A673 (cell line): ENCODE measurements around the gene HNRNPUL2. TPM values are rescaled to one million over a fixed set of nuclear protein-coding genes. Genes with fewer than 3 reads are reported as not detected.
"Not testable (repeated sequence)": the region's sequence is repeated elsewhere in the genome, so short reads cannot be mapped to it uniquely, and the experiment has no call there.

Experiments
- BruUV-seq: library from RNA; stranded (reverse); fragments of 400-500 nt; replicated peaks from 2 replicates; lab custom pipeline; 2021; lab: Mats Ljungman, UMichigan
- CTCF ChIA-PET: fragments of 300-600 bp; sonication (Branson Sonifier 250); formaldehyde crosslinking; loops from one replicate; lab custom pipeline; 2022; ENCODE audit warnings: antibody characterized with exemption; lab: Charles Lee
- POLR2A ChIA-PET: fragments of 300-600 bp; sonication (Branson Sonifier 250); formaldehyde crosslinking; loops from one replicate; lab custom pipeline; 2022; ENCODE audit warnings: antibody characterized with exemption; ENCODE audit not compliant: low non-redundant PET; lab: Charles Lee
- DNase-seq: peaks from one replicate; pipeline ENCODE4 v3.0.0-alpha.2; 2015; ENCODE audit warnings: low spot score
- H3K27ac ChIP-seq: fragments of 200-600 bp; sonication (generic); 2 replicates; pipeline ENCODE4 v1.5.1; 2016; ENCODE audit warnings: mixed run types, low read depth, mild to moderate bottlenecking, mixed read lengths, antibody characterized with exemption, low read length; ENCODE audit not compliant: poor library complexity, severe bottlenecking
- H3K27me3 ChIP-seq: fragments of 200-600 bp; sonication (generic); replicated peaks from 2 replicates; pipeline ENCODE4 v1.6.1; 2017; ENCODE audit warnings: mixed run types, low read depth, mild to moderate bottlenecking, mixed read lengths, antibody characterized with exemption, low read length; ENCODE audit not compliant: insufficient read depth, poor library complexity
- H3K36me3 ChIP-seq: fragments of 200-600 bp; sonication (generic); 2 replicates; pipeline ENCODE4 v1.6.1; 2016; ENCODE audit warnings: mixed run types, mild to moderate bottlenecking, mixed read lengths, antibody characterized with exemption, low read length; ENCODE audit not compliant: insufficient read depth, poor library complexity, severe bottlenecking
- H3K4me1 ChIP-seq: fragments of 200-600 bp; sonication (generic); 2 replicates; pipeline ENCODE4 v1.6.1; 2017; ENCODE audit warnings: mixed run types, mild to moderate bottlenecking, mixed read lengths, antibody characterized with exemption, low read length; ENCODE audit not compliant: insufficient read depth, poor library complexity, severe bottlenecking
- H3K4me3 ChIP-seq: fragments of 200-600 bp; sonication (generic); 2 replicates; pipeline ENCODE4 v1.5.1; 2016; ENCODE audit warnings: low read depth, mixed run types, mild to moderate bottlenecking, mixed read lengths, low read length; ENCODE audit not compliant: poor library complexity, severe bottlenecking
- H3K9me3 ChIP-seq: fragments of 200-600 bp; sonication (generic); 2 replicates; pipeline ENCODE4 v1.6.1; 2016; ENCODE audit warnings: mixed run types, low read depth, mild to moderate bottlenecking, mixed read lengths, antibody characterized with exemption, low read length; ENCODE audit not compliant: poor library complexity, severe bottlenecking
- EZH2 ChIP-seq: fragments of 200-600 bp; sonication (generic); IDR thresholded peaks from 2 replicates; pipeline ENCODE4 v1.6.1; 2017; ENCODE audit warnings: borderline replicate concordance, low read depth, mild to moderate bottlenecking, mixed read lengths, antibody characterized with exemption, low read length; ENCODE audit not compliant: poor library complexity, severe bottlenecking
- intact Hi-C: fragments of 100-400 bp; cut with micrococcal nuclease; formaldehyde crosslinking; loops from one replicate; pipeline ENCODE4 v1.10.0; 2022; ENCODE audit not compliant: unreplicated experiment
- total RNA-seq: library from RNA; stranded (reverse); gene quantifications from 2 replicates; pipeline ENCODE4 v1.2.3, GENCODE V29; 2021
- TF ChIP-seq, protein P1 (sequence below): fragments of 300-800, 200-600 bp; sonication (generic); conservative IDR thresholded peaks from 2 replicates; pipeline ENCODE4 v1.5.1; 2017; ENCODE audit warnings: low read depth, mild to moderate bottlenecking, antibody characterized with exemption, low read length, moderate library complexity, mixed read lengths

The HNRNPUL2 gene
- total RNA-seq, 1 experiment from 2014 or later = 104 TPM

DNA sequence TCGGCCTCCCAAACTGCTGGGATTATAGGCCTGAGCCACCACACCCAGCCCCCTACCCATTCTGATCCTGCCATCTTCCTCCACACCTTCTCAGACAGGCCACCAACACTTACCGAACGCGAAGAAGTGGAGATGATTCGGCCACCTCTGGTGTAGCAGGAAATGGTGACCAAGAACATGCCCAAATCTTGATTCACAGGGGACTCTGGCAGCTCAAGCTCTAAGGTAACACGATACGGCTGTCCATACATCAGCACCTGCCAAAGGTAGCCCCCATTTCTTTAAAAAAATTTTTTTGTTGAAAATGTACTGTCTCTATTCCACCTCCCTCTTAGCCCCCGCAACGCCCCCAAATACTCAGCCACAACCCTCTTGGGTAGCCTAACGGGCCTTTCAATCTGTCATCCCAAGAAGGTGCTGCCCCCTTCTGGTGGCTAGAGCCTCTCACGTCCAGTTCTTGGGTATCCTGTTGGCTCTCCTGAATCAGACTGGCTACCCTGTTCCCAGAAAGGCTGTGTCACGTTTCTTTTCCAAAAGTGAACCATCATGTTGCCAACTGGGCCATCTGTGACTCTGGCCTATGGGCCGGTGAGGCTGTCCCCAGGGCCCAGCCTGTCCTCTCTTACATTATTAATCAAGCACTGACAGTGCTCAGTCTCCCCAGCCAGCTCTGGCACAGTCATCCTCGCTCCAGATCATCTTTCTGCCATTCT lies 32.6 kb downstream of the HNRNPUL2 start:
- DNase-seq = peak; percentile 91

DNA sequence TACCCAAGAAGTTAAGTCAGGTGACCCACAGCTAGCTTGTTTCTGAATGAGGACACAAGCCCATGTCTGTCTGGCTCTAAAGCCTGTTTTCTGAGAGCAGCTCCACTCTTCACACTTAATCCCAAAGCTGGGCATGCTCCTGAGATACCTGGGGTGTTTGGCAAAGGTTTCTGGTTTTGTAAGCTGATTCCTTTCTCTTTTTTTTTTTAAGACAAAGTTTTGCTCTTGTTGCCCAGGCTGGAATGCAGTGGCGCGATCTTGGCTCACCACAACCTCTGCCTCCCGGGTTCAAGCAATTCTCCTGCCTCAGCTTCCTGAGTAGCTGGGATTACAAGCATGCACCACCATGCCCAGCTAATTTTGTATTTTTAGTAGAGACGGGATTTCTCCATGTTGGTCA lies 33.6 kb downstream of the HNRNPUL2 start:
- CTCF ChIA-PET = interaction anchor here (0.5 to 2.0 kb wide), 5 partner anchors 13 to 299 kb away, joined by 3 to 11 read pairs (median 6); no protein-coding TSS in a partner anchor
- intact Hi-C loops = loop anchor here (1.0 kb wide), 1 partner anchor 298 kb away; no protein-coding TSS in a partner anchor
- BruUV-seq = not testable (repeated sequence)

More for the DNA sequence above, 32.6 kb downstream of the HNRNPUL2 start:
- peaks cover 5% of the 10 kb centered on the region for H3K4me1 ChIP-seq
- BruUV-seq = no TSS peak
- H3K4me3 ChIP-seq = no peak overlapping the region
- peak overlapping the region; percentile 4 for H3K27ac ChIP-seq
- intact Hi-C loops = loop anchor here (1.0 kb wide), 1 partner anchor 299 kb away; no protein-coding TSS in a partner anchor
- CTCF ChIA-PET = interaction anchor here (0.5 to 2.0 kb wide), 7 partner anchors 14 to 356 kb away, joined by 3 to 11 read pairs (median 5); no protein-coding TSS in a partner anchor
- TF ChIP-seq, protein P1, sequence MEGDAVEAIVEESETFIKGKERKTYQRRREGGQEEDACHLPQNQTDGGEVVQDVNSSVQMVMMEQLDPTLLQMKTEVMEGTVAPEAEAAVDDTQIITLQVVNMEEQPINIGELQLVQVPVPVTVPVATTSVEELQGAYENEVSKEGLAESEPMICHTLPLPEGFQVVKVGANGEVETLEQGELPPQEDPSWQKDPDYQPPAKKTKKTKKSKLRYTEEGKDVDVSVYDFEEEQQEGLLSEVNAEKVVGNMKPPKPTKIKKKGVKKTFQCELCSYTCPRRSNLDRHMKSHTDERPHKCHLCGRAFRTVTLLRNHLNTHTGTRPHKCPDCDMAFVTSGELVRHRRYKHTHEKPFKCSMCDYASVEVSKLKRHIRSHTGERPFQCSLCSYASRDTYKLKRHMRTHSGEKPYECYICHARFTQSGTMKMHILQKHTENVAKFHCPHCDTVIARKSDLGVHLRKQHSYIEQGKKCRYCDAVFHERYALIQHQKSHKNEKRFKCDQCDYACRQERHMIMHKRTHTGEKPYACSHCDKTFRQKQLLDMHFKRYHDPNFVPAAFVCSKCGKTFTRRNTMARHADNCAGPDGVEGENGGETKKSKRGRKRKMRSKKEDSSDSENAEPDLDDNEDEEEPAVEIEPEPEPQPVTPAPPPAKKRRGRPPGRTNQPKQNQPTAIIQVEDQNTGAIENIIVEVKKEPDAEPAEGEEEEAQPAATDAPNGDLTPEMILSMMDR = peak; percentile 98
- TF ChIP-seq EZH2 = no peak
- POLR2A ChIA-PET = no interaction called here
- H3K27me3 ChIP-seq = no peaks in the 10 kb centered on the region
- no peaks in the 10 kb centered on the region for H3K9me3 ChIP-seq
- peaks cover 39% of the 10 kb centered on the region for H3K36me3 ChIP-seq

DNA sequence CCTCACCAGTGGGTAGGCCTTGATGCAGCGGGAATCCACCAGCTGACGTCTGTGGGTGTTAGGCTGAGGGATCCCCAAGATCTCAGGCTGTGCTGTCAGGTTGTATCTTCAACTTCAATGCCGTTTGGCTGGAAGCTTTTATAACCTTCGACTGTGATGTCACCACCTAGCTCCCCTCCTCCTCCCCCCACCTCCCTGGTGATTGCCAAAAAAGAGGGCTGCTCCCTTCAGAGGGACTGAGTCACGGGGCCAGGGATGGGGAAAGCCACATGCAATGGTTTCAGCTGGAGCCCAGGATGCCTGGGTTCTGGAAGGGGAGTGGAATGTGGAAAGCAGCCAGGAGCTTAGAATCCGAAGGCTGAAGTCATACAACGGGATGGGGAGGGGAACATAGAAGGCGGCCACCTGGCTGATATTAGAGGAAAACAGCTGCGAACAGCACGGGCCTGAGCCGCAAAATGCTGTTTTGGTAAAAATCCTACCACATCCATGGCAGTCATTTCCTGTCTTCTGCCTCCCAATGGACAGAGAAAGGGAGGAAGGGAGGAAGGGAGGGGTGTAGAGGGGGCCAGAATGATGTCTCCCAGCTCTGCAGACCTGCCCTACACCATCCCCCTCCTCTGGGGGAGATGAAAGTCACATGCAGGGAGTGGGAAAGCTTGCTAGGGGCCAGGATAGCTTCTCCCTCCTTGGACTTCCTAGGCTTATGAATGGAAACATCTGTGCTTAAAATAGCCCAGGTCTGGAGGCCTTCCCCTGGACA lies 37.7 kb downstream of the HNRNPUL2 start, which contains the start of gene LRRN4CL:
Gene LRRN4CL (minus strand): TSS at position 110 of the 763 bp plus-strand sequence. CDS start 1,022 bp downstream, outside the sequence.
- no peak within 1 kb of the TSS for H3K4me3 ChIP-seq
- intact Hi-C loops = no loop called here
- no peaks in the 10 kb centered on the region for H3K9me3 ChIP-seq
- no TSS peak for BruUV-seq
- peaks cover 12% of the 10 kb centered on the region for H3K4me1 ChIP-seq
- H3K36me3 ChIP-seq = peaks cover 39% of the 10 kb centered on the region
- POLR2A ChIA-PET = interaction anchor here (0.6 kb wide), 1 partner anchor 49 kb away, joined by 13 read pairs; no protein-coding TSS in a partner anchor
- no peak for TF ChIP-seq EZH2
- TF ChIP-seq, protein P1 = no peak
- peak within 1 kb of the TSS; percentile 63 for H3K27ac ChIP-seq
- H3K27me3 ChIP-seq = no peaks in the 10 kb centered on the region
- CTCF ChIA-PET = no interaction called here
- peak; percentile 72 for DNase-seq

More for the DNA sequence above, 33.6 kb downstream of the HNRNPUL2 start:
- DNase-seq, H3K4me3 ChIP-seq, H3K27me3 ChIP-seq, H3K27ac ChIP-seq, POLR2A ChIA-PET, H3K9me3 ChIP-seq: not testable (repeated sequence)
- Histone ChIP-seq H3K4me1 (peaks cover 12% of the 10 kb centered on the region), H3K36me3 (peaks cover 39% of the 10 kb centered on the region)
